ENCODE data around the gene BMP5.

DNA sequence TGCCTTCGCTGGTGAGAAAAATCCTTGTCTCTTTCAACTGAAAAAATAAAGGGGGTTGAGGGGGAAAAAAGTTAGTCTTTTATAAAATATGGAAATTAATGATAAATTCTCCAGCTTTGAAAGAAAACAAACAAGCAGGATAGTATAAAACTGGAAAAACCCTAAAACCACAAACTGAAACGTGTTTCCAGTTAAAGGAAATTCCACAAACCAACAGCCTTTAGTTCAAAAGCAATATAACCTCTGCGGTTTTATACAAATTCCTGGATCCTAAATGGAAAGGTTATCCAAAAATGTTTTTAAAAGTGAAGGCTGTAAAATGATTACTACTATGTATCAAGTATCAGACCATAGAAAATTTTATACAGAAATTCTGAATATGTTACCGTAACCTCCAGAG lies 55.6 kb downstream of the BMP5 start:
- TF ChIP-seq, protein P1, sequence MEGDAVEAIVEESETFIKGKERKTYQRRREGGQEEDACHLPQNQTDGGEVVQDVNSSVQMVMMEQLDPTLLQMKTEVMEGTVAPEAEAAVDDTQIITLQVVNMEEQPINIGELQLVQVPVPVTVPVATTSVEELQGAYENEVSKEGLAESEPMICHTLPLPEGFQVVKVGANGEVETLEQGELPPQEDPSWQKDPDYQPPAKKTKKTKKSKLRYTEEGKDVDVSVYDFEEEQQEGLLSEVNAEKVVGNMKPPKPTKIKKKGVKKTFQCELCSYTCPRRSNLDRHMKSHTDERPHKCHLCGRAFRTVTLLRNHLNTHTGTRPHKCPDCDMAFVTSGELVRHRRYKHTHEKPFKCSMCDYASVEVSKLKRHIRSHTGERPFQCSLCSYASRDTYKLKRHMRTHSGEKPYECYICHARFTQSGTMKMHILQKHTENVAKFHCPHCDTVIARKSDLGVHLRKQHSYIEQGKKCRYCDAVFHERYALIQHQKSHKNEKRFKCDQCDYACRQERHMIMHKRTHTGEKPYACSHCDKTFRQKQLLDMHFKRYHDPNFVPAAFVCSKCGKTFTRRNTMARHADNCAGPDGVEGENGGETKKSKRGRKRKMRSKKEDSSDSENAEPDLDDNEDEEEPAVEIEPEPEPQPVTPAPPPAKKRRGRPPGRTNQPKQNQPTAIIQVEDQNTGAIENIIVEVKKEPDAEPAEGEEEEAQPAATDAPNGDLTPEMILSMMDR (IDR thresholded peaks at IDR 0.05), result no peak
- TF ChIP-seq POLR2AphosphoS5 (IDR thresholded peaks at IDR 0.05), result no peak

Measured in suprapubic skin (tissue), 3 donors.